Kidney capillary endothelial cell (primary cell): ENCODE data around the gene CEP170B.
"Not testable (repeated sequence)": the region's sequence is repeated elsewhere in the genome, so short reads cannot be mapped to it uniquely, and the experiment has no call there.

Experiments
- DNase-seq: peaks from one replicate; pipeline ENCODE4 v3.0.0-alpha.2; 2018; ENCODE audit warnings: low spot score

The CEP170B gene

GRCh38 chr14:104933746-104934733 lies 69.0 kb downstream of the CEP170B start:
- DNase-seq = no peak

- no peak for DNase-seq
Measured at GRCh38 chr14:104935026-104935650, 70.1 kb downstream of the CEP170B start.

- no peak for DNase-seq
Measured at GRCh38 chr14:104935955-104936354, 70.9 kb downstream of the CEP170B start.

GRCh38 chr14:104936361-104937155 lies 71.5 kb downstream of the CEP170B start:
- no peak for DNase-seq

- DNase-seq = no peak
Measured at GRCh38 chr14:104937161-104937560, 72.1 kb downstream of the CEP170B start.

- DNase-seq = no peak
Measured at GRCh38 chr14:104937694-104938365, 72.8 kb downstream of the CEP170B start.

GRCh38 chr14:104938436-104938835 lies 73.4 kb downstream of the CEP170B start:
- DNase-seq = no peak

- no peak for DNase-seq
Measured at GRCh38 chr14:104938960-104939359, 73.9 kb downstream of the CEP170B start.

- no peak for DNase-seq
Measured at GRCh38 chr14:104939666-104940410, 74.8 kb downstream of the CEP170B start.

- no peak for DNase-seq
Measured at GRCh38 chr14:104940526-104941150, 75.6 kb downstream of the CEP170B start.

- no peak for DNase-seq
Measured at GRCh38 chr14:104941508-104942365, 76.7 kb downstream of the CEP170B start.

GRCh38 chr14:104942586-104942985 lies 77.5 kb downstream of the CEP170B start:
- no peak for DNase-seq

- DNase-seq = not testable (repeated sequence)
Measured at GRCh38 chr14:104943216-104944015, 78.3 kb downstream of the CEP170B start.

GRCh38 chr14:104944016-104944308 lies 78.9 kb downstream of the CEP170B start:
- DNase-seq = not testable (repeated sequence)

- not testable (repeated sequence) for DNase-seq
Measured at GRCh38 chr14:104944436-104945205, 79.6 kb downstream of the CEP170B start.

- DNase-seq = not testable (repeated sequence)
Measured at GRCh38 chr14:104945266-104945665, 80.2 kb downstream of the CEP170B start.
